Effector memory CD4-positive, alpha-beta T cell (primary cell): ENCODE measurements around the gene NCAPD2.
A peak's percentile ranks its signal among the peaks of the same experiment; 100 is the strongest.
"Not testable (repeated sequence)": the region's sequence is repeated elsewhere in the genome, so short reads cannot be mapped to it uniquely, and the experiment has no call there.

Experiments used
- DNase-seq, 3 donors: peaks; one replicate each; pipeline ENCODE4 v3.0.0-alpha.2; 2020
- H3K27ac ChIP-seq: 2 replicates; pipeline ENCODE4 v1.7.0; 2013; ENCODE audit warnings: mild to moderate bottlenecking, low read length, moderate library complexity; ENCODE audit not compliant: insufficient read depth, poor library complexity, severe bottlenecking
- H3K27me3 ChIP-seq: replicated peaks from 2 replicates; pipeline ENCODE4 v1.7.0; 2013; ENCODE audit warnings: mild to moderate bottlenecking, low read length; ENCODE audit not compliant: insufficient read depth, control insufficient read depth, poor library complexity, severe bottlenecking
- H3K36me3 ChIP-seq: 2 replicates; pipeline ENCODE4 v1.7.0; 2013; ENCODE audit warnings: mild to moderate bottlenecking, low read length, moderate library complexity; ENCODE audit not compliant: control insufficient read depth, insufficient read depth
- H3K4me1 ChIP-seq: 2 replicates; pipeline ENCODE4 v1.7.0; 2013; ENCODE audit warnings: low read length, mild to moderate bottlenecking; ENCODE audit not compliant: control insufficient read depth, insufficient read depth, poor library complexity, severe bottlenecking
- H3K4me3 ChIP-seq: 2 replicates; pipeline ENCODE4 v1.7.0; 2013; ENCODE audit warnings: low read length, low read depth, mild to moderate bottlenecking; ENCODE audit not compliant: insufficient read depth, poor library complexity, severe bottlenecking
- H3K9me3 ChIP-seq: 2 replicates; pipeline ENCODE4 v1.7.0; 2013; ENCODE audit warnings: mild to moderate bottlenecking, low read length, moderate library complexity; ENCODE audit not compliant: control insufficient read depth

NCAPD2 gene

GRCh38 chr12:6494258-6494743 is 399 bp downstream of the NCAPD2 start:
- no peaks in the 10 kb centered on the region for H3K9me3 ChIP-seq
- DNase-seq = no peak

GRCh38 chr12:6494968-6495367 is 1.1 kb downstream of the NCAPD2 start:
- no peak overlapping the region for H3K4me3 ChIP-seq
- peak overlapping the region; percentile 54 for H3K27ac ChIP-seq
- H3K4me1 ChIP-seq = peaks cover 10% of the 10 kb centered on the region
- H3K36me3 ChIP-seq = peaks cover 9% of the 10 kb centered on the region
- H3K27me3 ChIP-seq = no peaks in the 10 kb centered on the region
- no peak for DNase-seq
- H3K9me3 ChIP-seq = no peaks in the 10 kb centered on the region

More at GRCh38 chr12:6494258-6494743, 399 bp downstream of the NCAPD2 start:
- peak overlapping the region; percentile 78 for H3K4me3 ChIP-seq
- H3K27ac ChIP-seq = peak overlapping the region; percentile 54
- peaks cover 9% of the 10 kb centered on the region for H3K36me3 ChIP-seq
- H3K4me1 ChIP-seq = peaks cover 10% of the 10 kb centered on the region
- H3K27me3 ChIP-seq = no peaks in the 10 kb centered on the region

- H3K27me3 ChIP-seq, H3K27ac ChIP-seq, DNase-seq, H3K9me3 ChIP-seq, H3K4me3 ChIP-seq, H3K36me3 ChIP-seq: not testable (repeated sequence)
- peaks cover 10% of the 10 kb centered on the region for H3K4me1 ChIP-seq
Measured at GRCh38 chr12:6497291-6497690, 3.4 kb downstream of the NCAPD2 start.

- no peaks in the 10 kb centered on the region for H3K27me3 ChIP-seq
- DNase-seq = no peak
- no peaks in the 10 kb centered on the region for H3K9me3 ChIP-seq
- no peaks in the 10 kb centered on the region for H3K4me1 ChIP-seq
- no peak overlapping the region for H3K4me3 ChIP-seq
- no peak overlapping the region for H3K27ac ChIP-seq
- no peaks in the 10 kb centered on the region for H3K36me3 ChIP-seq
Measured at GRCh38 chr12:6500466-6500865, 6.6 kb downstream of the NCAPD2 start.

GRCh38 chr12:6507102-6507998 is 13.4 kb downstream of the NCAPD2 start:
- peaks cover 2% of the 10 kb centered on the region for H3K36me3 ChIP-seq
- H3K4me3 ChIP-seq = no peak overlapping the region
- H3K27me3 ChIP-seq = no peaks in the 10 kb centered on the region
- no peak for DNase-seq
- H3K27ac ChIP-seq = no peak overlapping the region
- H3K4me1 ChIP-seq = no peaks in the 10 kb centered on the region
- H3K9me3 ChIP-seq = no peaks in the 10 kb centered on the region

- H3K4me3 ChIP-seq = no peak overlapping the region
- no peaks in the 10 kb centered on the region for H3K9me3 ChIP-seq
- H3K27ac ChIP-seq = no peak overlapping the region
- peaks cover 5% of the 10 kb centered on the region for H3K36me3 ChIP-seq
- H3K27me3 ChIP-seq = no peaks in the 10 kb centered on the region
- DNase-seq = no peak
- no peaks in the 10 kb centered on the region for H3K4me1 ChIP-seq
Measured at GRCh38 chr12:6508087-6508486, 14.2 kb downstream of the NCAPD2 start.

- Histone ChIP-seq H3K4me3 (no peak overlapping the region), H3K27me3 (no peaks in the 10 kb centered on the region), H3K27ac (no peak overlapping the region), H3K9me3 (no peaks in the 10 kb centered on the region), H3K4me1 (no peaks in the 10 kb centered on the region), H3K36me3 (peaks cover 69% of the 10 kb centered on the region)
- no peak for DNase-seq
Measured at GRCh38 chr12:6520186-6520585, 26.3 kb downstream of the NCAPD2 start.

- Histone ChIP-seq H3K9me3 (no peaks in the 10 kb centered on the region), H3K27me3 (no peaks in the 10 kb centered on the region), H3K27ac (no peak overlapping the region), H3K4me3 (no peak overlapping the region), H3K36me3 (peaks cover 71% of the 10 kb centered on the region), H3K4me1 (no peaks in the 10 kb centered on the region)
- DNase-seq = no peak
Measured at GRCh38 chr12:6522193-6522592, 28.3 kb downstream of the NCAPD2 start.

- Histone ChIP-seq H3K36me3 (peaks cover 78% of the 10 kb centered on the region), H3K9me3 (no peaks in the 10 kb centered on the region), H3K27ac (no peak overlapping the region), H3K27me3 (no peaks in the 10 kb centered on the region), H3K4me3 (no peak overlapping the region), H3K4me1 (no peaks in the 10 kb centered on the region)
- no peak for DNase-seq
Measured at GRCh38 chr12:6523708-6524107, 29.8 kb downstream of the NCAPD2 start.

- DNase-seq = no peak
Measured at GRCh38 chr12:6524648-6525047, 30.7 kb downstream of the NCAPD2 start.

More at GRCh38 chr12:6524648-6525047, 30.7 kb downstream of the NCAPD2 start:
- Histone ChIP-seq H3K36me3 (peaks cover 83% of the 10 kb centered on the region), H3K4me1 (no peaks in the 10 kb centered on the region), H3K27me3 (no peaks in the 10 kb centered on the region), H3K27ac (no peak overlapping the region), H3K4me3 (no peak overlapping the region), H3K9me3 (no peaks in the 10 kb centered on the region)
